Smooth muscle cell of the brain vasculature (primary cell): ENCODE data around the gene CROCC2.

Experiments used
- DNase-seq: peaks from one replicate; pipeline ENCODE4 v3.0.0-alpha.2; 2012; ENCODE audit warnings: low read depth, low spot score

CROCC2 gene

GRCh38 chr2:240875228-240876034 lies 30.7 kb upstream of the CROCC2 start:
- no peak for DNase-seq

DNA sequence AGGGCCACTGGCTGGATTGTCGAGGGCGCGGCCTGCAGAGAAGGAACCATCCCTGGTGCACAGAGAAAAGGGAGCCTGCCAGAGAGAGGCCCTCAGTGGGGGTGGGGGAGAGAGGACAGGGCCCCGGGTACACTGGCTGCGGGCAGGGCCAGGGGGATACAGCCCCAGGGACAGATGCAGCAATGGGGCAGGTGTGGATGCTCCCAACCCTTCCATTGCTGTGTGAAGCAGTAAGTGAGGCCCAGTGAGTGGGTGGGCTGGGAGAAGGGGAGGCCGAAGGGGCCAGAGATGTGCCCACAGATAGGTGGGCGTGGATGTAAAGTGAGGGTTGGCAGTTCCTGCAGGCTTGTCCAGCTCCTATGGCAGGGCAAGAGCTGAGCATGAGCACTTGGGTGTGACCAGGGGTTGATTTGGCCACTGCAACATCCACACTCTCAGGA lies 30.1 kb upstream of the CROCC2 start:
- no peak for DNase-seq

DNA sequence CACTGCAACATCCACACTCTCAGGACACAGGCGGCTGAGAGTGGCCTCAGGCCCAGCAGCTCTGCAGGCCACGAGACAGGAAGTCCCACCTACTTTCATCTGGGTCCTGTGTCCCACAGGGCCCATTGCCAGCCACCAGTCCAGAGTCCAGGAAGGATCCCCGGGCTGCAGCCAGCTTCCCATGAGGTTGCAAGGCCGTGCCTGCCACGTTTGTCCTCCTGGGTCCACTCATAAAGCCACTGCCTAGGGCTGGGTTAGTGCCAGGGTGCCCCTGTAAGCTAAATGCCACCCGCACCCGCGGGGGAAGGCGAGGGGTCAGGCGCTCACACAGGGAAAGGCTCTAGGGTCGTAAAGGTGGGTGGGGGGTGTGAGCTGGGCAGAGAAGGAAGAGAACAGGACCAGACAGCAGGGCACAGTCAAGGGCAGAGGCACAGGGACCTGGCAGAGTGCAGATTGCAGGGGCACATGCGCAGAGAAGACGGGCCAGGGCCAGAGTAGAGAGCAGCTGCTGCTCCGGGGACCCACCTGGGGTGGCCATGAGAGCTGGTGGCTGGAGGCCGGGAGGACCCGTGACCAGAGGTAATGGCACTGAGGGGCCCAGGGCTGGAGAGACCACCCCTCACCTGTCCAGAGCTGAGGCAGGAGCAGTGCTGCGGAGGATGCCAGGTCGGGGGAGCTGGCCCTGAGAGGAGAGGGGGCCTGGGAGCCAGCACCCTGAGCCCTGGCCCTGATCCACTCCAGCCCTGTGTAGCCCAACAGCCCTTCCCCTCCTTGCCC lies 29.5 kb upstream of the CROCC2 start:
- no peak for DNase-seq

DNA sequence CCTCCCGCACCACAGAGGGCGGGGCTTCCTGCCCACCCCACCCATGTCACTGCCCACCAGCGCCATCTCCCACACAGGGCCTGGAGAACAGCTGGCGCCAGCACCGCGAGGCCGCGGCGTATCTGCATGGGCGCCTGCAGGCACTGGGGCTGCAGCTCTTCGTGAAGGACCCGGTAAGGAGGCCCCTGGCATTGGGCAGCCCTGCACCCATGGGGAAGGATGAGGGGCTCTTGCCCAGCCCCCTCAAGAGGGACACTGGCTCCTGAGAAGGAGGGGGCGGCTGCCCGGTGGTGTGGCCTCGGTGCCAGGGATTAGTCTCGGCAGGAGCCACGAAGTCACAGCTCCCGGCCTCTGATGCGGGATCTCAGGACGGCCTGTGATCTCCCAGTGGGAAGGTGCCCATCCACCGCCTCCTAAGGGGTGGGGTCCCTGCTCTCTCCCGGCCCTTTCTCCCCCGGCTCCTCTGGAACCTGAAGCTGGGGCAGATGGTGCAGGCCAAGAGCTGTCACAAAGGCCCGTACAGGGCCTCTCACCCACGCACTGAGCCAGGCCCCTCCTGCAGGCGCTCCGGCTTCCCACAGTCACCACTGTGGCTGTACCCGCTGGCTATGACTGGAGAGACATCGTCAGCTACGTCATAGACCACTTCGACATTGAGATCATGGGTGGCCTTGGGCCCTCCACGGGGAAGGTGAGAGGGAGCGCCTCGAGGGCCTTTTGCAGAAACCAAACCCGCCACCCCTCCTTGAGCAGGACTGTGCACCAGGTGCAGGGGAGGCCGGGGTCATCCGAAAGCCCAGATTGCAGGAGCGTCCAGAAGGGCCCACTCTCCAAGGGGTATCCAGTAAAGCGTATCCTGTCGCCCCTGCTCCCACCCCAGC lies 28.4 kb upstream of the CROCC2 start:
- DNase-seq = no peak

- DNase-seq = no peak
Measured at GRCh38 chr2:240878341-240878936, 27.7 kb upstream of the CROCC2 start.

GRCh38 chr2:240879105-240879504 lies 27.0 kb upstream of the CROCC2 start:
- no peak for DNase-seq

DNA sequence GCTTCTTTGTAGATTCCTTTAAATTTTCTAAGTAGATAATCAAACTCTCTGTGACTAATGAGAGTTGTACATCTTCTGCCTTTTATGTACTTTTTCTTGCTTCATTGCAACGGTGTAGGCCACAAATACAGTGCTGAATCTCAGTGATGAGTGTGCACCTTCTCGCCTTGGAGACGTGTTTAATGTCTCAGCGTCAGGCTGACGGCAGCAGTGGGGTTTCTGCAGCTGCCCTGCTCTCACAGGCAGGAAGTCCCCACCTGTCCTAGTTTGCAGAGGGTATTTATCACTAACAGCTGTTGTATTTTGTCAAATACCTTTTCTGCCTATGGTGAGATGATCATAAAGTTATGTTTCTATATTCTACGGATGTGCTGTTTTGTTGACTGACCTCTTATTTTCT lies 24.2 kb upstream of the CROCC2 start:
- no peak for DNase-seq

DNA sequence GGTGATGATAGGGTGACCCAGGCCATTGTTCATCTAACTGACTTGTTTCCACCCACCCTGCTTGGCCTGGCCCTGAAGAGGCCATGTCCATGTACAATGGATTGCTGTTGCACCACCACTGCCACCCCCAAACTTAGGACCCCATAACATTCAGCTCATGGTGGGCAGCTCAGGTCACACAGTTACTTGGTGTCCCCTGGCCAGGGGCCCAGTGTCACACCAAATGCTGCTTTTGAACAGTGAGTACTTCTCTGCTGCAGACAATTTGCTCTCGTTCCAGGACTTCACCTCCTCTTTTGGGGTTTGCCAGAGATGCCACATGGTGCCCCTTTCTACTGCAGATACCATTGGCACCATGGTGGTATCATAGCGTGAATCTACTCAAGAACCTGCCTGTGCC lies 21.9 kb upstream of the CROCC2 start:
- DNase-seq = no peak

GRCh38 chr2:240884745-240885144 lies 21.4 kb upstream of the CROCC2 start:
- DNase-seq = no peak

- no peak for DNase-seq
Measured at GRCh38 chr2:240885566-240885965, 20.6 kb upstream of the CROCC2 start.

GRCh38 chr2:240886023-240886565 lies 20.0 kb upstream of the CROCC2 start:
- DNase-seq = no peak

- DNase-seq = no peak
Measured at GRCh38 chr2:240886678-240887609, 19.2 kb upstream of the CROCC2 start.

GRCh38 chr2:240887631-240888030 lies 18.5 kb upstream of the CROCC2 start:
- DNase-seq = no peak

DNA sequence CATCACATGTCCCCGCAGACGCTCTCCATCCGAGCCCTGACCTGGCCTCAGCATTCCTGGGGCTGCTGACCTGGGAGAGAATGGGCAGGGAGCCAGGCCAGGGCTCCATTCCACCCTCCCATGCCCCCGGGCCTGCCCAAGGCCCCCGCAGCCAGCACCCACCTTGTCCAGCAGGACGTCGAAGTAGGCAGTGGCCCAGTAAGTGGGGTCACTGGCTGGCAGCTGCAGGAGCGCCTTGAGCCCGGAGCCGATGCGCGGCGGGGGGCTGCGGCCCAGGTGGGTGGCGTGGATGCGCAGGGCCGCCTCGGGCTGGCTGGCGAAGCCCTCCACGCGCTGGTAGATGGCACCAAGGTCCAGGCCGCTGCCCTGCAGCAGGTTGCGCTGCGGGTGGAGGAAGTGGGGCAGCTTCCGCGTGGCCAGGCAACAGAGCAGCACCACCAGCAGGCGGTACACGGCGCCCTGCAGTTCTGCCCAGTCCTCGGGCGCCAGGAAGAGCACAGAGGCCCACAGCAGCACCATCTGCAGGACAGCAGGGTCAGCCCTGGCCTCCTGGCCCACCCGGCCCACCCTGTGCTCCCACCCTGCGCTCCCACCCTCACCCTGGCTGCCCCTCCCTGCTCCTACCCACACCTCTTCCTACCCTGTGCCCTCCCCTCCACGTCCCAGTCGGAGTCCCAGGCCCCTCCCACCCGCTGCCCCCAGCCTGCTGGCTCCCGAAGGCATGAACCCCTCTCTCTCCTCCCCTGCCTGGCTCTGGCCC lies 17.8 kb upstream of the CROCC2 start:
- DNase-seq = no peak

- DNase-seq = no peak
Measured at GRCh38 chr2:240888890-240889573, 17.1 kb upstream of the CROCC2 start.

DNA sequence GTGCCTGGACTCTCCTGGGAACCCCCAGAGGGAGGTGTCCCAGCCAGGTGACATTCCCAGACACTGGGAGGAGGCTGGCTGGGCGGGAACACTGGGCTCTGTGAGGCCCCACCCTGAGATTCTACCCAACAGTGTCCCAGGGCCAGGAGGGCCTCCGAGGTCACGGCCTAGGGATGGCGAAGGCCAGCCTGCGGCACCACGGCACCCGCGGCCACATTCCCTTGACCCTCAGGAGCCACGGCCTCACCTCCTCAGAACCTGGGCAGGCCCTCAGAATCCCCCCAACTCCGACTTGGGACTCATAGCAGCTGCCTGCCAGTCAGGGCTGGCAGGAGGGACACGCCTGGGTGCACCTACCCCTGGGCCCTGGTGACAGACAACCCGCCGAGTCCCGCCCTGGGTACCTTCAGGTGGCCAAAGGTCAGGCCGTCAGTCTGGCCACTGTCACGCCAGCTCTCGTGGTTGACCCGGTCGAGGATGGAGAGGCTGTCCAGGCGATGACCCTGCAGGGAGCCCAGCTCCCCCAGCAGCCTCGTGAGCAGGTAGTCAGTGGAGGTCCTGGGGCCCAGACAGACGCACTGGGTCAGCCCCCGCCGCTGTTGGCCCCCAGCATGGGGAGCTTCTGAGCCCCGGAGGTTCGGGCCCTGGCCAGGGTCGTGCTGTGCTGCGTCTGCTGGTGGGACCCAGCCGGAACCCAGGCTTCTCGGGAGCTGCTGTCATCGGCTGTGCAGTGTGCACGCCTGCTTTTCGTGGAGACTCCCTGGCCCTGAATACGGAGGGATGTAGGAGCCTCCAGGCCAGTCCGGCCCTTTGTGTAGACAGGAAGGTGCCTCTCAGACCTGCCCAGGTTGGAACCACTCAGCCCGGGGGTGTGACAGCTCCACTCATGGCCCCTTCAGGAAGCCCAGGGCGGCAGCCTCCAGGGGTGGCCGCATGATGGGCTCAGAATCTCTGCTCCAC lies 16.3 kb upstream of the CROCC2 start:
- no peak for DNase-seq

DNA sequence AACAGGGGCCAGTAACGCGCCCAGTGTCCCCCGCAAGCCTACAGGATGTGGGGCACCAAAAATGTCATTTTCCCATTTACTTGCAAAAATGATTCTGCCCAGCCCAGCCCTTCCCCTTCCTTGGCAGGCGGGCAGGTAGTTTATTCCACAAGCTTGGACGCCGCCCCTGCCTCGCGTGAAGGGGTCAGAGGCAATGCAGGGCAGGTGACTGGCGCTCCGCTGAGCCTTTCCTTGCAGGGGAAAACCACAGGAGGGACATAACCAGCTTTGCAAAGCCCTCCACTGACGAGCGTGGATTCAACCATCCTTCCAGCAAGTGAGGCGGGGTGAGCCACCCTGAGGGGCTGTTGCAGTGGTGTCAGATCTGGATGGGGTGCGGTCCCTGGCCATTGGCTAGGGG lies 15.4 kb upstream of the CROCC2 start:
- no peak for DNase-seq
